Tibial nerve (tissue), 4 donors: Measurements from ENCODE around the gene PDCD11.

ENCODE experiments used
- CTCF ChIP-seq, 5 experiments: fragments of 200-600 bp in 3 of 5; fragments of 450-650 bp in 2 of 5; sonication (generic) in 3 of 5; IDR thresholded peaks; one replicate each; pipeline ENCODE4 v1.5.1; 2016 to 2019; ENCODE audit warnings: antibody characterized with exemption in 5 of 5, mild to moderate bottlenecking in 3 of 5, moderate library complexity in 2 of 5
- EP300 ChIP-seq, 2 donors: sonication (generic); formaldehyde crosslinking; IDR thresholded peaks; one replicate each; pipeline ENCODE4 v1.6.1; 2017; ENCODE audit warnings: antibody characterized with exemption in 2 of 2, mild to moderate bottlenecking in 1 of 2
- POLR2A ChIP-seq, 2 donors: fragments of 450-650 bp; IDR thresholded peaks; one replicate each; pipeline ENCODE4 v1.6.1; 2017; ENCODE audit warnings: antibody characterized with exemption in 2 of 2, mild to moderate bottlenecking in 2 of 2, moderate library complexity in 2 of 2

GRCh38 chr10:103413564-103413963 is 17.1 kb downstream of the PDCD11 start:
- TF ChIP-seq POLR2A (IDR thresholded peaks at IDR 0.05) (no peak), CTCF (IDR thresholded peaks at IDR 0.05) (no peak), EP300 (IDR thresholded peaks at IDR 0.05) (no peak)
